ENCODE data around the gene PAK4.

Gene PAK4

GRCh38 chr19:39180749-39181148 lies 55.2 kb downstream of the PAK4 start:
- no peak for DNase-seq (ENCODE audit: low spot score)

- no peak for DNase-seq (ENCODE audit: low spot score)
Measured at GRCh38 chr19:39181500-39182173, 56.1 kb downstream of the PAK4 start.

- no peak for DNase-seq (ENCODE audit: low spot score)
Measured at GRCh38 chr19:39182174-39182505, 56.6 kb downstream of the PAK4 start.

GRCh38 chr19:39183104-39183503 lies 57.5 kb downstream of the PAK4 start:
- DNase-seq (ENCODE audit: low spot score), result no peak

GRCh38 chr19:39186391-39186790 lies 60.8 kb downstream of the PAK4 start:
- no peak for DNase-seq (ENCODE audit: low spot score)

GRCh38 chr19:39187552-39187943 lies 62.0 kb downstream of the PAK4 start:
- DNase-seq (ENCODE audit: low spot score), result no peak

GRCh38 chr19:39188960-39189359 lies 63.4 kb downstream of the PAK4 start:
- no peak for DNase-seq (ENCODE audit: low spot score)

GRCh38 chr19:39190768-39191167 lies 65.2 kb downstream of the PAK4 start:
- no peak for DNase-seq (ENCODE audit: low spot score)

GRCh38 chr19:39192846-39193245 lies 67.3 kb downstream of the PAK4 start:
- DNase-seq (ENCODE audit: low spot score), result no peak

- DNase-seq (ENCODE audit: low spot score), result no peak
Measured at GRCh38 chr19:39193803-39194202, 68.2 kb downstream of the PAK4 start.

- DNase-seq (ENCODE audit: low spot score), result no peak
Measured at GRCh38 chr19:39194832-39195542, 69.4 kb downstream of the PAK4 start.

- DNase-seq (ENCODE audit: low spot score), result no peak
Measured at GRCh38 chr19:39195755-39196154, 70.2 kb downstream of the PAK4 start.

- no peak for DNase-seq (ENCODE audit: low spot score)
Measured at GRCh38 chr19:39196320-39196719, 70.7 kb downstream of the PAK4 start.

- DNase-seq (ENCODE audit: low spot score), result no peak
Measured at GRCh38 chr19:39196860-39197562, 71.4 kb downstream of the PAK4 start, which contains the start of gene NCCRP1. Gene NCCRP1, plus strand, starts transcription at chr19:39196964. Its CDS starts 19 bp downstream, at chr19:39196983.

GRCh38 chr19:39197808-39198207 lies 72.2 kb downstream of the PAK4 start:
- DNase-seq (ENCODE audit: low spot score), result no peak

GRCh38 chr19:39199025-39199424 lies 73.4 kb downstream of the PAK4 start:
- no peak for DNase-seq (ENCODE audit: low spot score)

- DNase-seq (ENCODE audit: low spot score), result no peak
Measured at GRCh38 chr19:39200066-39200802, 74.6 kb downstream of the PAK4 start.

- DNase-seq (ENCODE audit: low spot score), result no peak
Measured at GRCh38 chr19:39200803-39201115, 75.2 kb downstream of the PAK4 start.

GRCh38 chr19:39202998-39203355 lies 77.4 kb downstream of the PAK4 start:
- DNase-seq (ENCODE audit: low spot score), result no peak

- no peak for DNase-seq (ENCODE audit: low spot score)
Measured at GRCh38 chr19:39203372-39204341, 78.1 kb downstream of the PAK4 start, which contains the start of gene SYCN. Gene SYCN, minus strand, starts transcription at chr19:39204263. Its CDS starts 9 bp downstream, at chr19:39204254.

GRCh38 chr19:39205449-39205764 lies 79.8 kb downstream of the PAK4 start:
- DNase-seq (ENCODE audit: low spot score), result no peak

- no peak for DNase-seq (ENCODE audit: low spot score)
Measured at GRCh38 chr19:39206122-39206521, 80.5 kb downstream of the PAK4 start.
